HEK293 (cell line): ENCODE data around the gene CFAP45.
A peak's percentile ranks its signal among the peaks of the same experiment; 100 is the strongest.

Experiments used
- CTCF ChIA-PET: fragments of 350-600 bp; formaldehyde crosslinking; extraction: SDS; loops from one replicate; lab custom pipeline; 2021; ENCODE audit warnings: antibody characterized with exemption; lab: Yijun Ruan, JAX
- POLR2A ChIA-PET: fragments of 300-600 bp; formaldehyde crosslinking; extraction: SDS; loops from one replicate; lab custom pipeline; 2020; ENCODE audit warnings: antibody characterized with exemption, inconsistent platforms; lab: Yijun Ruan, JAX
- H3K27ac ChIP-seq: fragments of 200-500 bp; sonication (Bioruptor generic); 2 replicates; pipeline ENCODE4 v1.5.1; 2014; ENCODE audit warnings: low read depth, low read length, control low read depth, inconsistent platforms; ENCODE audit errors: extremely low read depth
- H3K36me3 ChIP-seq, 2 experiments: fragments of 200-500 bp in 1 of 2; sonication (Bioruptor generic) in 1 of 2; 1 replicate in 1 of 2; 2 replicates in 1 of 2; pipeline ENCODE4 v1.5.1; 2014 to 2017; ENCODE audit warnings: inconsistent platforms in 2 of 2, low read length in 2 of 2; ENCODE audit not compliant: control insufficient read depth in 2 of 2, insufficient read depth in 1 of 2
- H3K4me1 ChIP-seq: fragments of 200-500 bp; sonication (Bioruptor generic); 2 replicates; pipeline ENCODE4 v1.5.1; 2014; ENCODE audit warnings: mild to moderate bottlenecking, low read length, inconsistent platforms; ENCODE audit not compliant: control insufficient read depth, insufficient read depth
- H3K4me3 ChIP-seq: 2 replicates; pipeline ENCODE4 v1.5.1; 2011; ENCODE audit warnings: low read depth, mild to moderate bottlenecking, control low read depth, low read length, moderate library complexity
- H3K9me3 ChIP-seq: fragments of 200-500 bp; sonication (Bioruptor generic); 2 replicates; pipeline ENCODE4 v1.5.1; 2014; ENCODE audit warnings: low read depth, low read length, inconsistent platforms; ENCODE audit not compliant: control insufficient read depth, insufficient read depth
- GLIS1 ChIP-seq: fragments of 450-650 bp; formaldehyde crosslinking; IDR thresholded peaks from 2 replicates; pipeline ENCODE4 v1.5.1; 2016; ENCODE audit warnings: missing biosample characterization, missing genetic modification characterization
- IKZF3 ChIP-seq: fragments of 450-650 bp; IDR thresholded peaks from 2 replicates; pipeline ENCODE4 v1.5.0; 2018; ENCODE audit warnings: missing biosample characterization, mild to moderate bottlenecking, missing genetic modification characterization, moderate library complexity
- RBAK ChIP-seq: fragments of 450-650 bp; formaldehyde crosslinking; IDR thresholded peaks from 2 replicates; pipeline ENCODE4 v1.5.1; 2016; ENCODE audit warnings: missing biosample characterization, missing genetic modification characterization
- TCF7L2 ChIP-seq: IDR thresholded peaks from 2 replicates; pipeline ENCODE4 v1.6.1; 2011; ENCODE audit warnings: low read depth, mild to moderate bottlenecking, inconsistent platforms, low read length, moderate library complexity, borderline replicate concordance
- TRIM28 ChIP-seq: IDR thresholded peaks from 2 replicates; pipeline ENCODE4 v1.6.1; 2011; ENCODE audit warnings: low read length, control low read depth, borderline replicate concordance
- YY1 ChIP-seq: fragments of 450-650 bp; formaldehyde crosslinking; IDR thresholded peaks from 2 replicates; pipeline ENCODE4 v1.5.1; 2018; ENCODE audit warnings: missing biosample characterization, missing genetic modification characterization
- ZBTB20 ChIP-seq: fragments of 450-650 bp; formaldehyde crosslinking; IDR thresholded peaks from 2 replicates; pipeline ENCODE4 v1.5.1; 2016; ENCODE audit warnings: missing biosample characterization, missing genetic modification characterization
- ZFHX2 ChIP-seq: fragments of 450-650 bp; formaldehyde crosslinking; conservative IDR thresholded peaks from 2 replicates; pipeline ENCODE4 v1.5.1; 2016; ENCODE audit warnings: missing biosample characterization, missing genetic modification characterization
- ZIC2 ChIP-seq: fragments of 450-650 bp; formaldehyde crosslinking; IDR thresholded peaks from 2 replicates; pipeline ENCODE4 v1.5.1; 2016; ENCODE audit warnings: missing biosample characterization, missing genetic modification characterization
- ZNF221 ChIP-seq: fragments of 450-650 bp; formaldehyde crosslinking; IDR thresholded peaks from 2 replicates; pipeline ENCODE4 v1.5.1; 2017; ENCODE audit warnings: missing biosample characterization, missing genetic modification characterization, borderline replicate concordance
- ZNF404 ChIP-seq: fragments of 450-650 bp; formaldehyde crosslinking; IDR thresholded peaks from 2 replicates; pipeline ENCODE4 v1.5.1; 2017; ENCODE audit warnings: missing biosample characterization, missing genetic modification characterization
- ZNF510 ChIP-seq: fragments of 450-650 bp; formaldehyde crosslinking; IDR thresholded peaks from 2 replicates; pipeline ENCODE4 v1.5.1; 2018; ENCODE audit warnings: mild to moderate bottlenecking, missing genetic modification characterization, missing biosample characterization; ENCODE audit not compliant: insufficient replicate concordance
- ZNF560 ChIP-seq: fragments of 450-650 bp; formaldehyde crosslinking; IDR thresholded peaks from 2 replicates; pipeline ENCODE4 v1.5.1; 2017; ENCODE audit warnings: missing biosample characterization, missing genetic modification characterization, borderline replicate concordance
- ZNF561 ChIP-seq: fragments of 450-650 bp; IDR thresholded peaks from 2 replicates; pipeline ENCODE4 v1.5.1; 2018; ENCODE audit warnings: missing biosample characterization, missing genetic modification characterization, borderline replicate concordance
- ZNF600 ChIP-seq: fragments of 450-650 bp; formaldehyde crosslinking; IDR thresholded peaks from 2 replicates; pipeline ENCODE4 v1.5.1; 2016; ENCODE audit warnings: missing biosample characterization, missing genetic modification characterization
- ZNF629 ChIP-seq: fragments of 450-650 bp; formaldehyde crosslinking; IDR thresholded peaks from 2 replicates; pipeline ENCODE4 v1.5.1; 2017; ENCODE audit warnings: missing biosample characterization, missing genetic modification characterization
- ZNF658 ChIP-seq: fragments of 450-650 bp; formaldehyde crosslinking; IDR thresholded peaks from 2 replicates; pipeline ENCODE4; 2016; ENCODE audit warnings: missing biosample characterization, missing genetic modification characterization
- ZNF664 ChIP-seq: fragments of 450-650 bp; formaldehyde crosslinking; IDR thresholded peaks from 2 replicates; pipeline ENCODE4 v1.5.1; 2016; ENCODE audit warnings: missing biosample characterization, missing genetic modification characterization
- ZNF677 ChIP-seq: fragments of 450-650 bp; IDR thresholded peaks from 2 replicates; pipeline ENCODE4 v1.5.0; 2018; ENCODE audit warnings: missing biosample characterization, mild to moderate bottlenecking, missing genetic modification characterization, moderate library complexity
- ZNF768 ChIP-seq: fragments of 450-650 bp; formaldehyde crosslinking; IDR thresholded peaks from 2 replicates; pipeline ENCODE4 v1.5.1; 2018; ENCODE audit warnings: missing biosample characterization, mild to moderate bottlenecking, missing genetic modification characterization
- TF ChIP-seq, protein P1 (sequence below): fragments of 450-650 bp; formaldehyde crosslinking; IDR thresholded peaks from 2 replicates; pipeline ENCODE4 v1.5.1; 2017; ENCODE audit warnings: missing biosample characterization, mild to moderate bottlenecking, missing genetic modification characterization, moderate library complexity
- TF ChIP-seq, protein P2 (sequence below): fragments of 450-650 bp; formaldehyde crosslinking; IDR thresholded peaks from 2 replicates; pipeline ENCODE4 v1.5.1; 2017; ENCODE audit warnings: missing biosample characterization, missing genetic modification characterization
- TF ChIP-seq, protein P3 (sequence below): fragments of 450-650 bp; formaldehyde crosslinking; IDR thresholded peaks from 2 replicates; pipeline ENCODE4 v1.5.1; 2016; ENCODE audit warnings: missing biosample characterization, missing genetic modification characterization
- TF ChIP-seq, protein P4 (sequence below): fragments of 450-650 bp; formaldehyde crosslinking; IDR thresholded peaks from 2 replicates; pipeline ENCODE4 v1.5.0; 2017; ENCODE audit warnings: missing biosample characterization, missing genetic modification characterization, borderline replicate concordance
- TF ChIP-seq, protein P5 (sequence below): fragments of 450-650 bp; formaldehyde crosslinking; IDR thresholded peaks from 2 replicates; pipeline ENCODE4 v1.5.1; 2017; ENCODE audit warnings: missing biosample characterization, missing genetic modification characterization

CFAP45 gene

DNA sequence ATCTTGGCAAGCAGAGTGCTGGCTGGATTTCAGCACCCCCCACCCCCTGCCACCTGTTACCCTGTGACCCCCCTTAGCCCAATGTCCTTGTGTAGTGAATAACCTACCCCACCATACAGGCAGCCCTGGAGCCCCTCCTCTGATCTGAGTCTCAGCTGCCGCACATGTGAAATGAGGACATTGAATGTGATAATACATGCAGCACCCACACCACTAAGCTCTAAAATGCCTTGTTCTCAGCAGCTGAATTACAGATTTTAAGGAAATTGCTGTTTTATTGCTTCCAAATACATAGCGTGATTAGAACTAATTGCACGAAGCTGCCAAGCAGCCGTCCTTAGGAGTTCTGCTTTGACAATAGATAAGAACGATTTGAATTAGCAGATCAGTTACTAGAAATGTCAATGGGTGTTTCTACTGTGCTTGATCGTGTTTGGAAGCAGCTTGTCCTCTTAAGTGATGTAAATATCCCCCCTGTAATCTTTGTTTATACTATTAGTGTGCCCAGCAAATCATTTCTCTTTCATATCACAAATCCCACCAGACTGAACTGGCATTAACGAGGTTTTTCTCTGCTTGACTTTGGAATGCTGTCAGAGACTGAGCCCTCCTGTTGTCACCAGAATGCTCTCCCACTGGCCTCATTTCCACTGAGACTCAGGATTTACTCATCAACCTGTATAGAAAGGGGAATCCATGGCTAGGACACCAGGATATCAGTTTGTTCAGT is 68.4 kb downstream of the CFAP45 start (continued):
- TF ChIP-seq, protein P1, sequence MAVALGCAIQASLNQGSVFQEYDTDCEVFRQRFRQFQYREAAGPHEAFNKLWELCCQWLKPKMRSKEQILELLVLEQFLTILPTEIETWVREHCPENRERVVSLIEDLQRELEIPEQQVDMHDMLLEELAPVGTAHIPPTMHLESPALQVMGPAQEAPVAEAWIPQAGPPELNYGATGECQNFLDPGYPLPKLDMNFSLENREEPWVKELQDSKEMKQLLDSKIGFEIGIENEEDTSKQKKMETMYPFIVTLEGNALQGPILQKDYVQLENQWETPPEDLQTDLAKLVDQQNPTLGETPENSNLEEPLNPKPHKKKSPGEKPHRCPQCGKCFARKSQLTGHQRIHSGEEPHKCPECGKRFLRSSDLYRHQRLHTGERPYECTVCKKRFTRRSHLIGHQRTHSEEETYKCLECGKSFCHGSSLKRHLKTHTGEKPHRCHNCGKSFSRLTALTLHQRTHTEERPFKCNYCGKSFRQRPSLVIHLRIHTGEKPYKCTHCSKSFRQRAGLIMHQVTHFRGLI (tag by site-specific recombination), result no peak
- TF ChIP-seq RBAK (tag by site-specific recombination) (no peak), ZNF560 (tag by site-specific recombination) (no peak), ZNF629 (tag by site-specific recombination) (peak; percentile 56), ZBTB20 (tag by site-specific recombination) (no peak), YY1 (tag by site-specific recombination) (no peak), ZNF221 (tag by site-specific recombination) (no peak), ZNF658 (tag by site-specific recombination) (no peak), ZNF600 (tag by site-specific recombination) (no peak), GLIS1 (tag by site-specific recombination) (0 out of 2 replicates have a peak, but pooled peaks have one; percentile 7), ZNF561 (tag by site-specific recombination) (no peak), TRIM28 (no peak), TCF7L2 (peak; percentile 49; the same call in 1 of the 2 replicates), ZNF664 (no peak), ZIC2 (tag by site-specific recombination) (peak; percentile 99), IKZF3 (tag by site-specific recombination) (0 out of 2 replicates have a peak, but pooled peaks have one; percentile 57), ZNF677 (tag by site-specific recombination) (no peak)
- TF ChIP-seq, protein P2, sequence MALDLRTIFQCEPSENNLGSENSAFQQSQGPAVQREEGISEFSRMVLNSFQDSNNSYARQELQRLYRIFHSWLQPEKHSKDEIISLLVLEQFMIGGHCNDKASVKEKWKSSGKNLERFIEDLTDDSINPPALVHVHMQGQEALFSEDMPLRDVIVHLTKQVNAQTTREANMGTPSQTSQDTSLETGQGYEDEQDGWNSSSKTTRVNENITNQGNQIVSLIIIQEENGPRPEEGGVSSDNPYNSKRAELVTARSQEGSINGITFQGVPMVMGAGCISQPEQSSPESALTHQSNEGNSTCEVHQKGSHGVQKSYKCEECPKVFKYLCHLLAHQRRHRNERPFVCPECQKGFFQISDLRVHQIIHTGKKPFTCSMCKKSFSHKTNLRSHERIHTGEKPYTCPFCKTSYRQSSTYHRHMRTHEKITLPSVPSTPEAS (tag by site-specific recombination), result no peak
- TF ChIP-seq, protein P3, sequence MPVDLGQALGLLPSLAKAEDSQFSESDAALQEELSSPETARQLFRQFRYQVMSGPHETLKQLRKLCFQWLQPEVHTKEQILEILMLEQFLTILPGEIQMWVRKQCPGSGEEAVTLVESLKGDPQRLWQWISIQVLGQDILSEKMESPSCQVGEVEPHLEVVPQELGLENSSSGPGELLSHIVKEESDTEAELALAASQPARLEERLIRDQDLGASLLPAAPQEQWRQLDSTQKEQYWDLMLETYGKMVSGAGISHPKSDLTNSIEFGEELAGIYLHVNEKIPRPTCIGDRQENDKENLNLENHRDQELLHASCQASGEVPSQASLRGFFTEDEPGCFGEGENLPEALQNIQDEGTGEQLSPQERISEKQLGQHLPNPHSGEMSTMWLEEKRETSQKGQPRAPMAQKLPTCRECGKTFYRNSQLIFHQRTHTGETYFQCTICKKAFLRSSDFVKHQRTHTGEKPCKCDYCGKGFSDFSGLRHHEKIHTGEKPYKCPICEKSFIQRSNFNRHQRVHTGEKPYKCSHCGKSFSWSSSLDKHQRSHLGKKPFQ (tag by site-specific recombination), result peak; percentile 83

DNA sequence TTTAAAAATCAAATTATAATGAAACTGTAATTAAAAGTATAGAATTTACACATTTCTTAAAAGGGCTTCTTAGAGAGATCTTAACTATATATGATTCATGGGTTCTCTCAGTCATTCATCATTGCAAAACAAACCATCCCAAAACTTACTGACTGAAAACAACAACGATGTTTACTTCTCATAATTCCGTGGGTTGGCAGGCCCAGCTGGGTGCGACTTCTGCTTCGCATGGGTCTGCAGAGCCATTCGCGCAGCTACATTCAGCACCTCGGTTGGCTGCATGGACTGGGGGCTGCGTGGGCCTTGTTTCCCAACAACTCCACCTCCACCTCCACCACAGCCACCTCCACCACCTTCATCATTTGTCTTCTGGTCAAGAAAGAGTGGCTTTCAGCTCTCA is 69.2 kb downstream of the CFAP45 start:
- Histone ChIP-seq H3K4me3 (no peak overlapping the region), H3K9me3 (no peaks in the 10 kb centered on the region), H3K4me1 (no peaks in the 10 kb centered on the region), H3K27ac (no peak overlapping the region), H3K36me3 (no peaks in the 10 kb centered on the region)
- CTCF ChIA-PET, result interaction anchor here (0.7 to 4.1 kb wide), 5 partner anchors 9 to 176 kb away, joined by 3 to 24 read pairs (median 4); no protein-coding TSS in a partner anchor
- POLR2A ChIA-PET, result no interaction called here
- TF ChIP-seq TCF7L2, result no peak
- TF ChIP-seq ZNF510 (tag by site-specific recombination), result no peak
- no peak for TF ChIP-seq ZNF404
- TF ChIP-seq ZFHX2 (tag by site-specific recombination), result no peak
- TF ChIP-seq, protein P2 (tag by site-specific recombination), result no peak
- TF ChIP-seq, protein P4, sequence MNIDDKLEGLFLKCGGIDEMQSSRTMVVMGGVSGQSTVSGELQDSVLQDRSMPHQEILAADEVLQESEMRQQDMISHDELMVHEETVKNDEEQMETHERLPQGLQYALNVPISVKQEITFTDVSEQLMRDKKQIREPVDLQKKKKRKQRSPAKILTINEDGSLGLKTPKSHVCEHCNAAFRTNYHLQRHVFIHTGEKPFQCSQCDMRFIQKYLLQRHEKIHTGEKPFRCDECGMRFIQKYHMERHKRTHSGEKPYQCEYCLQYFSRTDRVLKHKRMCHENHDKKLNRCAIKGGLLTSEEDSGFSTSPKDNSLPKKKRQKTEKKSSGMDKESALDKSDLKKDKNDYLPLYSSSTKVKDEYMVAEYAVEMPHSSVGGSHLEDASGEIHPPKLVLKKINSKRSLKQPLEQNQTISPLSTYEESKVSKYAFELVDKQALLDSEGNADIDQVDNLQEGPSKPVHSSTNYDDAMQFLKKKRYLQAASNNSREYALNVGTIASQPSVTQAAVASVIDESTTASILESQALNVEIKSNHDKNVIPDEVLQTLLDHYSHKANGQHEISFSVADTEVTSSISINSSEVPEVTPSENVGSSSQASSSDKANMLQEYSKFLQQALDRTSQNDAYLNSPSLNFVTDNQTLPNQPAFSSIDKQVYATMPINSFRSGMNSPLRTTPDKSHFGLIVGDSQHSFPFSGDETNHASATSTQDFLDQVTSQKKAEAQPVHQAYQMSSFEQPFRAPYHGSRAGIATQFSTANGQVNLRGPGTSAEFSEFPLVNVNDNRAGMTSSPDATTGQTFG (tag by site-specific recombination), result no peak
- TF ChIP-seq ZNF768, result no peak
- TF ChIP-seq, protein P5, sequence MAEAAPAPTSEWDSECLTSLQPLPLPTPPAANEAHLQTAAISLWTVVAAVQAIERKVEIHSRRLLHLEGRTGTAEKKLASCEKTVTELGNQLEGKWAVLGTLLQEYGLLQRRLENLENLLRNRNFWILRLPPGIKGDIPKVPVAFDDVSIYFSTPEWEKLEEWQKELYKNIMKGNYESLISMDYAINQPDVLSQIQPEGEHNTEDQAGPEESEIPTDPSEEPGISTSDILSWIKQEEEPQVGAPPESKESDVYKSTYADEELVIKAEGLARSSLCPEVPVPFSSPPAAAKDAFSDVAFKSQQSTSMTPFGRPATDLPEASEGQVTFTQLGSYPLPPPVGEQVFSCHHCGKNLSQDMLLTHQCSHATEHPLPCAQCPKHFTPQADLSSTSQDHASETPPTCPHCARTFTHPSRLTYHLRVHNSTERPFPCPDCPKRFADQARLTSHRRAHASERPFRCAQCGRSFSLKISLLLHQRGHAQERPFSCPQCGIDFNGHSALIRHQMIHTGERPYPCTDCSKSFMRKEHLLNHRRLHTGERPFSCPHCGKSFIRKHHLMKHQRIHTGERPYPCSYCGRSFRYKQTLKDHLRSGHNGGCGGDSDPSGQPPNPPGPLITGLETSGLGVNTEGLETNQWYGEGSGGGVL, result no peak
